Panc1 (cell line): ENCODE measurements around the gene EIF1. TPM values are rescaled to one million over a fixed set of nuclear protein-coding genes. Genes with fewer than 3 reads are reported as not detected.

Experiments used
- ATAC-seq: fragments of 200-7000 bp; cut with Tn5 transposase; 2 replicates; pipeline ENCODE4 v1.9.1; 2020; ENCODE audit warnings: mild to moderate bottlenecking, moderate library complexity
- BruUV-seq: library from RNA; stranded (reverse); fragments of 400-500 nt; replicated peaks from 2 replicates; lab custom pipeline; 2021; lab: Mats Ljungman, UMichigan
- CTCF ChIA-PET: fragments of 300-600 bp; sonication (Branson Sonifier 250); formaldehyde crosslinking; loops from one replicate; lab custom pipeline; 2022; ENCODE audit warnings: antibody characterized with exemption; lab: Charles Lee
- POLR2A ChIA-PET: fragments of 300-600 bp; sonication (Branson Sonifier 250); formaldehyde crosslinking; loops from one replicate; lab custom pipeline; 2022; ENCODE audit warnings: antibody characterized with exemption; lab: Charles Lee
- DNase-seq: peaks from one replicate; pipeline ENCODE4 v3.0.0-alpha.2; 2010; ENCODE audit warnings: low read depth, low spot score
- H3K27ac ChIP-seq: 2 replicates; pipeline ENCODE4 v1.5.1; 2011; ENCODE audit warnings: mild to moderate bottlenecking, low read length, inconsistent platforms
- H3K27me3 ChIP-seq: fragments of 200-500 bp; sonication (Bioruptor generic); 2 replicates; pipeline ENCODE4 v1.6.0; 2014; ENCODE audit warnings: low read length, inconsistent platforms; ENCODE audit not compliant: control insufficient read depth, insufficient read depth
- H3K36me3 ChIP-seq: fragments of 200-500 bp; sonication (Bioruptor generic); 2 replicates; pipeline ENCODE4 v1.5.1; 2014; ENCODE audit warnings: inconsistent platforms, mild to moderate bottlenecking, low read length, moderate library complexity; ENCODE audit not compliant: control insufficient read depth, insufficient read depth
- H3K4me1 ChIP-seq: 2 replicates; pipeline ENCODE4 v1.5.1; 2011; ENCODE audit warnings: inconsistent platforms, mild to moderate bottlenecking, low read length, moderate library complexity; ENCODE audit not compliant: control insufficient read depth, insufficient read depth
- H3K4me3 ChIP-seq, 2 experiments: 2 replicates each; pipeline ENCODE4 v1.5.1; 2011 to 2012; ENCODE audit warnings: low read depth in 2 of 2, low read length in 2 of 2, mild to moderate bottlenecking in 2 of 2, inconsistent platforms in 1 of 2, moderate library complexity in 1 of 2
- H3K9me3 ChIP-seq: fragments of 200-500 bp; sonication (Bioruptor generic); 2 replicates; pipeline ENCODE4 v1.5.1; 2014; ENCODE audit warnings: low read depth, mild to moderate bottlenecking, inconsistent platforms, low read length, moderate library complexity; ENCODE audit not compliant: control insufficient read depth, insufficient read depth
- POLR2AphosphoS5 ChIP-seq: IDR thresholded peaks from 2 replicates; pipeline ENCODE4 v1.6.1; 2012; ENCODE audit warnings: mild to moderate bottlenecking, low read depth, low read length, moderate library complexity
- SIN3A ChIP-seq: IDR thresholded peaks from 2 replicates; pipeline ENCODE4 v1.6.1; 2012; ENCODE audit warnings: low read depth, mild to moderate bottlenecking, low read length, moderate library complexity, borderline replicate concordance; ENCODE audit not compliant: insufficient read depth
- TCF7L2 ChIP-seq: IDR thresholded peaks from 2 replicates; pipeline ENCODE4 v1.6.1; 2011; ENCODE audit warnings: mild to moderate bottlenecking, low read depth, low read length, inconsistent platforms
- in situ Hi-C: cut with HindIII; loops from 2 replicates; pipeline ENCODE4 v1.10.0; 2016; ENCODE audit warnings: low sequenced_read_pairs, low pct_unique_long_range_greater_than_20kb
- intact Hi-C: fragments of 100-400 bp; cut with micrococcal nuclease; formaldehyde crosslinking; loops from one replicate; pipeline ENCODE4 v1.10.0; 2022; ENCODE audit not compliant: unreplicated experiment
- total RNA-seq: library from RNA; stranded (reverse); gene quantifications from one replicate; pipeline ENCODE4 v1.2.1, GENCODE V29; 2021; ENCODE audit not compliant: unreplicated experiment
- TF ChIP-seq, protein P1 (sequence below): fragments of 450-650 bp; IDR thresholded peaks from 2 replicates; pipeline ENCODE4 v1.5.1; 2017; ENCODE audit warnings: mild to moderate bottlenecking
- TF ChIP-seq, protein P2 (sequence below), 2 experiments: IDR thresholded peaks; 2 replicates each; pipeline ENCODE4 v1.6.1; 2011 to 2012; ENCODE audit warnings: low read depth in 2 of 2, control low read depth in 1 of 2, low read length in 1 of 2, mild to moderate bottlenecking in 1 of 2, moderate library complexity in 1 of 2; ENCODE audit not compliant: insufficient read depth in 1 of 2

EIF1 gene
- total RNA-seq, 1 experiment from 2014 or later = 747 TPM

DNA sequence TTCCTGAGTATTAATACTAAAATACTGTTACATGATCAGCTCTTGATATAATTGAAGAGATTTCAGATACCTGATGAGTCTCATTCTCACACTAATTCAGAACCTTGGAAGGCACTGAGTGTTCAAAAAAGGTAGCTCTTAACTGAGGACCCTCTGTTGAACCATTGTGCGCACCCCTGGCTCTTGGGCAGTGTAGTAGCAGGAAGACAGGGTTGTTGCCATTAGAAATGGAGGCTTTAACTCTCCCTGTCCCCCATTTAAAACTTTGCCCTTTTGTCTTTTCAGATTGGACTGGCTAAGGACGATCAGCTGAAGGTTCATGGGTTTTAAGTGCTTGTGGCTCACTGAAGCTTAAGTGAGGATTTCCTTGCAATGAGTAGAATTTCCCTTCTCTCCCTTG, 1.8 kb downstream of the EIF1 start:
- DNase-seq (no peak), ATAC-seq (no peak)
- intact Hi-C loops (no loop called here), in situ Hi-C loops (no loop called here)
- ChIA-PET POLR2A (interaction anchor here (0.5 to 1.2 kb wide), 2 partner anchors 96 to 773 kb away, joined by 3 to 15 read pairs; partner anchors contain the start of gene JUP), CTCF (no interaction called here)
- H3K4me3 ChIP-seq = peak overlapping the region; percentile 91 to 99
- no TSS peak for BruUV-seq
- H3K36me3 ChIP-seq = peaks cover 27% of the 10 kb centered on the region
- H3K27me3 ChIP-seq = no peaks in the 10 kb centered on the region
- peak overlapping the region; percentile 97 for H3K27ac ChIP-seq
- TF ChIP-seq, protein P1, sequence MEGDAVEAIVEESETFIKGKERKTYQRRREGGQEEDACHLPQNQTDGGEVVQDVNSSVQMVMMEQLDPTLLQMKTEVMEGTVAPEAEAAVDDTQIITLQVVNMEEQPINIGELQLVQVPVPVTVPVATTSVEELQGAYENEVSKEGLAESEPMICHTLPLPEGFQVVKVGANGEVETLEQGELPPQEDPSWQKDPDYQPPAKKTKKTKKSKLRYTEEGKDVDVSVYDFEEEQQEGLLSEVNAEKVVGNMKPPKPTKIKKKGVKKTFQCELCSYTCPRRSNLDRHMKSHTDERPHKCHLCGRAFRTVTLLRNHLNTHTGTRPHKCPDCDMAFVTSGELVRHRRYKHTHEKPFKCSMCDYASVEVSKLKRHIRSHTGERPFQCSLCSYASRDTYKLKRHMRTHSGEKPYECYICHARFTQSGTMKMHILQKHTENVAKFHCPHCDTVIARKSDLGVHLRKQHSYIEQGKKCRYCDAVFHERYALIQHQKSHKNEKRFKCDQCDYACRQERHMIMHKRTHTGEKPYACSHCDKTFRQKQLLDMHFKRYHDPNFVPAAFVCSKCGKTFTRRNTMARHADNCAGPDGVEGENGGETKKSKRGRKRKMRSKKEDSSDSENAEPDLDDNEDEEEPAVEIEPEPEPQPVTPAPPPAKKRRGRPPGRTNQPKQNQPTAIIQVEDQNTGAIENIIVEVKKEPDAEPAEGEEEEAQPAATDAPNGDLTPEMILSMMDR = no peak
- TF ChIP-seq POLR2AphosphoS5 = no peak
- TF ChIP-seq, protein P2, sequence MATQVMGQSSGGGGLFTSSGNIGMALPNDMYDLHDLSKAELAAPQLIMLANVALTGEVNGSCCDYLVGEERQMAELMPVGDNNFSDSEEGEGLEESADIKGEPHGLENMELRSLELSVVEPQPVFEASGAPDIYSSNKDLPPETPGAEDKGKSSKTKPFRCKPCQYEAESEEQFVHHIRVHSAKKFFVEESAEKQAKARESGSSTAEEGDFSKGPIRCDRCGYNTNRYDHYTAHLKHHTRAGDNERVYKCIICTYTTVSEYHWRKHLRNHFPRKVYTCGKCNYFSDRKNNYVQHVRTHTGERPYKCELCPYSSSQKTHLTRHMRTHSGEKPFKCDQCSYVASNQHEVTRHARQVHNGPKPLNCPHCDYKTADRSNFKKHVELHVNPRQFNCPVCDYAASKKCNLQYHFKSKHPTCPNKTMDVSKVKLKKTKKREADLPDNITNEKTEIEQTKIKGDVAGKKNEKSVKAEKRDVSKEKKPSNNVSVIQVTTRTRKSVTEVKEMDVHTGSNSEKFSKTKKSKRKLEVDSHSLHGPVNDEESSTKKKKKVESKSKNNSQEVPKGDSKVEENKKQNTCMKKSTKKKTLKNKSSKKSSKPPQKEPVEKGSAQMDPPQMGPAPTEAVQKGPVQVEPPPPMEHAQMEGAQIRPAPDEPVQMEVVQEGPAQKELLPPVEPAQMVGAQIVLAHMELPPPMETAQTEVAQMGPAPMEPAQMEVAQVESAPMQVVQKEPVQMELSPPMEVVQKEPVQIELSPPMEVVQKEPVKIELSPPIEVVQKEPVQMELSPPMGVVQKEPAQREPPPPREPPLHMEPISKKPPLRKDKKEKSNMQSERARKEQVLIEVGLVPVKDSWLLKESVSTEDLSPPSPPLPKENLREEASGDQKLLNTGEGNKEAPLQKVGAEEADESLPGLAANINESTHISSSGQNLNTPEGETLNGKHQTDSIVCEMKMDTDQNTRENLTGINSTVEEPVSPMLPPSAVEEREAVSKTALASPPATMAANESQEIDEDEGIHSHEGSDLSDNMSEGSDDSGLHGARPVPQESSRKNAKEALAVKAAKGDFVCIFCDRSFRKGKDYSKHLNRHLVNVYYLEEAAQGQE (IDR thresholded peaks at IDR 0.05; ENCODE audit: insufficient read depth in 1 of 2, low read depth in 2 of 2, low read length in 1 of 2) = no peak
- TF ChIP-seq SIN3A = no peak
- H3K9me3 ChIP-seq = no peaks in the 10 kb centered on the region; the same call in 1 of the 2 replicates
- H3K4me1 ChIP-seq = peaks cover 22% of the 10 kb centered on the region

DNA sequence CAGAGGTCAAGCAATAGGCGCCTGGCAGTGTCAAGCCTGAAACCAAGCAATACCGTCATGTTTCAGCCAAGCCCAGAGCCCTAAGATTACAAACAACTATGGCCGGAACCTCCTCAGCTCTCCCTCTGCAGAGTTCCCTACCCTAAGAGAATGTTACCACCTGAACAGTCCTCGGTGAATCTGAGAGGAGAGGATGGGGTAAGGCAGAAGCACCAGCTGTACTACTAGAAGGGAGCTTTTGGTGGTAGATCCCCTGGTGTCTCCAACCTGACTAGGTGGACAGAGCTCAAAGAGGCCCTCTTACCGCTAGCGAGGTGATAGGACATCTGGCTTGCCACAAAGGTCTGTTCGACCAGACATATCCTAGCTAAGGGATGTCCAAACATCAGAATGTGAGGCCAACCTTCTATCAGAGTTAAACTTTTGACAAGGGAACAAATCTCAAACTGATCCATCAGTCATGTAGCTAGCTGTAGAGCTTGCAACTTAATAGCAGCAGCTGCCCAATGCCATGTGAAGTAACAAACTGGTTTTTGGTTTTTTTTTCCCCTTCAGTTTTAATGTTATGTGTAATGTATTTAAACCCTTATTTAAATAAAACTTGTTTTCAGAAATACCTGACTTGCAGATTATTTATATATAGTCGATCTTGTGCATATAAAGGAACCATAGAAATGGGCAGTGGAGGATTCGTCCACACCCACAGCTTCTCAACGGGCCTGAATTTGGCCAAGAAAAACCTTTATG, 2.5 kb downstream of the EIF1 start:
- CTCF ChIA-PET = no interaction called here

More for the DNA sequence above, 2.5 kb downstream of the EIF1 start:
- TF ChIP-seq, protein P2 (IDR thresholded peaks at IDR 0.05; ENCODE audit: insufficient read depth in 1 of 2, low read depth in 2 of 2, low read length in 1 of 2) = no peak
- TF ChIP-seq POLR2AphosphoS5 (no peak), SIN3A (no peak), TCF7L2 (no peak)
- TF ChIP-seq, protein P1 = no peak
- intact Hi-C loops (no loop called here), in situ Hi-C loops (no loop called here)
- H3K36me3 ChIP-seq = peaks cover 27% of the 10 kb centered on the region
- POLR2A ChIA-PET = interaction anchor here (0.7 to 1.2 kb wide), 2 partner anchors 95 to 492 kb away, joined by 3 read pairs; partner anchors contain the start of gene JUP
- H3K4me1 ChIP-seq = peaks cover 22% of the 10 kb centered on the region
- DNase-seq (no peak), ATAC-seq (no peak)
- no TSS peak for BruUV-seq
- no peaks in the 10 kb centered on the region; the same call in 1 of the 2 replicates for H3K9me3 ChIP-seq
- no peaks in the 10 kb centered on the region for H3K27me3 ChIP-seq
- H3K27ac ChIP-seq = peak overlapping the region; percentile 97
- H3K4me3 ChIP-seq = peak overlapping the region; percentile 91 to 99
